ENCODE data around the gene ERGIC3.

GRCh38 chr20:35576816-35577215 is 34.9 kb downstream of the ERGIC3 start:
- TF ChIP-seq CTCF (IDR thresholded peaks at IDR 0.05) (no peak), POLR2A (IDR thresholded peaks at IDR 0.05) (no peak)
